Bronchial smooth muscle cell (primary cell): ENCODE results near the gene RIPOR3. TPM values are rescaled to one million over a fixed set of nuclear protein-coding genes. Genes with fewer than 3 reads are reported as not detected.

ENCODE experiments used
- total RNA-seq: library from RNA; depleted of rRNA; stranded (reverse); fragments of >200 nt; gene quantifications from 2 replicates; pipeline ENCODE4 v1.2.1, GENCODE V29; 2014

Gene RIPOR3
- total RNA-seq, result 7.7 and 22.1 TPM in 2 replicates

GRCh38 chr20:50690650-50691572 is at the start of gene RIPOR3:
RIPOR3 (minus strand) TSS chr20:50691542; CDS start chr20:50691128, 414 bp downstream.

GRCh38 chr20:50731055-50731929 is 40.0 kb upstream of the RIPOR3 start, which contains the start of gene PARD6B:
PARD6B (plus strand) TSS chr20:50731580; CDS start chr20:50731787, 207 bp downstream.

Other genes with a start within 250 kb of the RIPOR3 start
- 19.3 and 19.5 TPM in 2 replicates for gene PTPN1, start 181.2 kb downstream of the RIPOR3 start, total RNA-seq
- gene PARD6B, start 40.0 kb upstream of the RIPOR3 start, total RNA-seq, result 0.26 and 0.47 TPM in 2 replicates
- gene BCAS4, start 103.5 kb upstream of the RIPOR3 start, total RNA-seq, result 11.0 and 15.5 TPM in 2 replicates
- 24.8 and 25.7 TPM in 2 replicates for gene ADNP, start 239.9 kb upstream of the RIPOR3 start, total RNA-seq